Brain microvascular endothelial cell (primary cell): Measurements from ENCODE around the gene CPSF4L.

Experiments
- DNase-seq: peaks from one replicate; pipeline ENCODE4 v3.0.0-alpha.2; 2020
- H3K27ac ChIP-seq: fragments of 250-450 bp; sonication (Bioruptor Pico); 2 replicates; pipeline ENCODE4 v1.5.1; 2020; ENCODE audit warnings: mild to moderate bottlenecking, moderate library complexity
- H3K27me3 ChIP-seq: fragments of 250-450 bp; sonication (Bioruptor Pico); replicated peaks from 2 replicates; pipeline ENCODE4 v1.5.1; 2020; ENCODE audit warnings: mild to moderate bottlenecking
- H3K36me3 ChIP-seq: fragments of 250-450 bp; sonication (Bioruptor Pico); replicated peaks from 2 replicates; pipeline ENCODE4 v1.5.1; 2020; ENCODE audit warnings: mild to moderate bottlenecking
- H3K4me3 ChIP-seq: 2 replicates; pipeline ENCODE4 v1.5.1; 2011; ENCODE audit warnings: low read depth, mild to moderate bottlenecking, control low read depth, low read length, moderate library complexity
- in situ Hi-C: cut with HindIII; loops from 2 replicates; pipeline ENCODE4 v1.10.0; 2017; ENCODE audit warnings: low sequenced_read_pairs, low pct_ligation_motif_present
- TF ChIP-seq, protein P1 (sequence below): IDR thresholded peaks from 2 replicates; pipeline ENCODE4 v1.5.1; 2011; ENCODE audit warnings: low read depth, mild to moderate bottlenecking, moderate library complexity, low read length, control low read depth, inconsistent platforms; ENCODE audit errors: missing control alignments

Gene CPSF4L

DNA sequence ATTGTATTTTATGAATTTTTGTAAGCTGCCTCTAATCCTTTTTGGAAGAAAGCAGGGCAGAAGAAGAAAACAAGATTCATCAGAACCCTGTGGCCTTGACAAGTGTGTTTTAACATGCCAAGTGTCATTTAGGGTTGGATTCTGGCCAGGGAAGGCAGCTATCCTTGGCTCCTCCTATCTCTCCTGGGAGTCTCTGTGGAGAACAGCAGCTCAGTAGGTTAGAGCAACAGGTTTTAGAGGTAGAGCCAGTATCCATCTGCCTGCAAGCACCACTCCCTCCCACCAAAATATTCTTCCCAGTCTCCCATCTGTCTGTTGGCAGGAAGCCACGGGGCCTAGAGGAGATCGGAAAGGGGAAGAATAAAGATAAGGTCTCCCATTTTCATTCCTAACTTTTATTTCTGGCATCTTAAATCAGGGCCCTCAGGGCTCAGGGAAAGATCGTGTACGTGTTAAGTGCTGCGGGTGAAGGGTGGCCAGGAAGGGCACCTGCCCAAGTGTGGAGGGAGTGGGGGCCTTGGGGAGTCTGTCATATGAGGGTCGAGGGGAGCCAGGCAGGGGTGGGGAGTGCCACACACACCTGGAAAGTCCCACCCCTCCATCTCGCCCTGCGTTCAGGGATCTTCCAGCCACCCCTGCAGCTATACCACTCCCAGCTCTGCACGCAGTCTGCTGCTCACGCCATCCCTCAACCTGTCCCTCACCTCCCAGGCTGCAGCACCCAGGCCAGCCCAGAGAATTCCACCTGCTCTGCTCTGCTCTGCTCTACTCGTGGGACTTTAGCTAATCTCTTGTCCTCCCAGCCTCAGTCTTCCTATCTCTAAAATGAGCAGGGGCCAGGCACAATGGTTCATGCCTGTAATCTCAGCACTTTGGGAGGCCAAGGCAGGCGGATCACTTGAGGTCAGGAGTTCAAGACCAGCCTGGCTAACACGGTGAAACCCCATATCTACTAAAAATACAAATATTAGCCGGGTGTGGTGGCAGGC, 17.1 kb upstream of the CPSF4L start:
- in situ Hi-C loops, result no loop called here
- no peak for DNase-seq
- no peaks in the 10 kb centered on the region for H3K36me3 ChIP-seq

DNA sequence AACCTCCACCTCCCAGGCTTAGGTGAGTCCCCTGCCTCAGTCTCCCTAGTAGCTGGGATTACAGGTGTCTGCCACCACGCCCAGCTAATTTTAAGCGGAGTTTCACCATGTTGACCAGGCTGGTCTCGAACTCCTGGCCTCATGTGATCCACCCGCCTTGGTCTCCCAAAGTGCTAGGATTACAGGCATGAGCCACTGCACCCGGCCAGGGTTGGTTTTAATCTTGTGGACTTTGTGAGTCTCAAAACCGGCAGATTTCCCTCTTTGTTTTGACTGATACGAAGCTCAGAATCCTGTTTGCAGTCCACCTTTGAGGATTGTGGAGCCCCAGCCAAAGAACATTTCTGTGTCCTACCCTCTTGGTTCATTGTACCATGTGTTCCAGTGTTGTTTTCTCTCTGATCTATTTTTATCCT, 16.4 kb upstream of the CPSF4L start:
- no peaks in the 10 kb centered on the region for H3K27me3 ChIP-seq
- H3K27ac ChIP-seq, result no peak overlapping the region
- no peak overlapping the region for H3K4me3 ChIP-seq
- no peak for DNase-seq
- no peaks in the 10 kb centered on the region for H3K36me3 ChIP-seq
- TF ChIP-seq, protein P1, sequence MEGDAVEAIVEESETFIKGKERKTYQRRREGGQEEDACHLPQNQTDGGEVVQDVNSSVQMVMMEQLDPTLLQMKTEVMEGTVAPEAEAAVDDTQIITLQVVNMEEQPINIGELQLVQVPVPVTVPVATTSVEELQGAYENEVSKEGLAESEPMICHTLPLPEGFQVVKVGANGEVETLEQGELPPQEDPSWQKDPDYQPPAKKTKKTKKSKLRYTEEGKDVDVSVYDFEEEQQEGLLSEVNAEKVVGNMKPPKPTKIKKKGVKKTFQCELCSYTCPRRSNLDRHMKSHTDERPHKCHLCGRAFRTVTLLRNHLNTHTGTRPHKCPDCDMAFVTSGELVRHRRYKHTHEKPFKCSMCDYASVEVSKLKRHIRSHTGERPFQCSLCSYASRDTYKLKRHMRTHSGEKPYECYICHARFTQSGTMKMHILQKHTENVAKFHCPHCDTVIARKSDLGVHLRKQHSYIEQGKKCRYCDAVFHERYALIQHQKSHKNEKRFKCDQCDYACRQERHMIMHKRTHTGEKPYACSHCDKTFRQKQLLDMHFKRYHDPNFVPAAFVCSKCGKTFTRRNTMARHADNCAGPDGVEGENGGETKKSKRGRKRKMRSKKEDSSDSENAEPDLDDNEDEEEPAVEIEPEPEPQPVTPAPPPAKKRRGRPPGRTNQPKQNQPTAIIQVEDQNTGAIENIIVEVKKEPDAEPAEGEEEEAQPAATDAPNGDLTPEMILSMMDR, result no peak
- in situ Hi-C loops, result no loop called here

More for the DNA sequence above, 17.1 kb upstream of the CPSF4L start:
- TF ChIP-seq, protein P1, result no peak
- no peak overlapping the region for H3K27ac ChIP-seq
- H3K4me3 ChIP-seq, result no peak overlapping the region
- no peaks in the 10 kb centered on the region for H3K27me3 ChIP-seq

DNA sequence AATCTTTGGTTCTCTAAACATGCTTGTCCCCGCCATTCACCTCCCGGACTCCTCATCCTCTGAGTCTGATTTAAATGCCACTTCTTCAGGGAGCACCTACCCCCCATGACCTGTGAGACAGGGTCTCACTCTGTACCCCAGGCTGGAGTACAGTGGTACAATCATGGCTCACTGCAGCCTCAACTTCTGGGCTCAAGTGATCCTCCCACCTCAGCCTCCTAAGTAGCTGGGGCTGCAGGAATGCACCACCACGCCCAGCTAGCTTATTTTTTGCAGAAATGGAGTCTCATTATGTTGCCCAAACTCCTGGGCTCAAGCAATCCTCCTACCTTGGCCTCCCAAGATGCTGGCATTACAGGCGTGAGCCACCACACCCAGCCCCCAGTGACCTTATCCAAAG, 12.8 kb upstream of the CPSF4L start:
- H3K27ac ChIP-seq, result no peak overlapping the region
- no peak overlapping the region for H3K4me3 ChIP-seq
- TF ChIP-seq, protein P1, result no peak
- in situ Hi-C loops, result no loop called here
- no peak for DNase-seq
- no peaks in the 10 kb centered on the region for H3K36me3 ChIP-seq
- no peaks in the 10 kb centered on the region for H3K27me3 ChIP-seq

DNA sequence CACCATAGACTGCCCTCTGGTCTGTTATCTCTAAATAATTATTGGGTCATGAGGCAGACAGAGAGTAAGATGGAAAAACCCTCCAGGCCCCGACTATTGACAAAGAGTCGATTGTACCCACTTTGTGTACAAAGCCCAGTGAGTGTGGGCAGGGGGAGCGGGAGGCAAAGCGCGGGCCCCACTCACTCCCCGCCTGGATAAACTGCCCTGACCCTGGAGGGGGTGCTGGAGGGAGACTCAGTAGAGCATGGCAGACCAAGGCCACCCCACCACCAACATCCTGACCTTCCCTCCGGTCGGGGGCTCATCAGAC, 11.2 kb upstream of the CPSF4L start:
- Histone ChIP-seq H3K27me3 (no peaks in the 10 kb centered on the region), H3K27ac (no peak overlapping the region), H3K4me3 (no peak overlapping the region), H3K36me3 (no peaks in the 10 kb centered on the region)
- in situ Hi-C loops, result no loop called here
- DNase-seq, result no peak
- TF ChIP-seq, protein P1, result no peak

DNA sequence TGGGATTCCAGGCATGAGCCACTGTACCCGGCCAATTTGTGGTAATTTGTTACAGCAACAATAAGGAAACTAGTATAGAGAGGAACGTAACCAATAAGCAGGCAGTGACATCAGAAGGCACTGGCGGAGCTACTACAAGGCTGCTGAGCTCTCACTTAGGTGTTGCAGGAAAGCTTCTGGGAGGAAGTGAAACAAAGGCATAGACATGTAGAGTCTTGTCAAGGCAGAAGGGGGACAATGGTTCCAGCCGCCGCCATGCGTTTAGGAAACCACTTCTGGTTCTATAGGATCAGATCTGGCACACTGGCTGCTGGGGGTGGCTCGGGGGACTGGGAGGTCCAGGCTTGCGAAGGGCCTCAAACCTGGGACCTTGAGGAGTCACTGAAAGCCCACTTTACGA, 9.4 kb upstream of the CPSF4L start:
- Histone ChIP-seq H3K4me3 (no peak overlapping the region), H3K36me3 (no peaks in the 10 kb centered on the region), H3K27ac (no peak overlapping the region), H3K27me3 (no peaks in the 10 kb centered on the region)
- TF ChIP-seq, protein P1, result no peak
- DNase-seq, result no peak
- in situ Hi-C loops, result no loop called here
